Measurements from ENCODE around the gene CYP3A5. TPM values are rescaled to one million over a fixed set of nuclear protein-coding genes. Genes with fewer than 3 reads are reported as not detected.

The CYP3A5 gene
- total RNA-seq, 1 experiment from 2014 or later: not detected

DNA sequence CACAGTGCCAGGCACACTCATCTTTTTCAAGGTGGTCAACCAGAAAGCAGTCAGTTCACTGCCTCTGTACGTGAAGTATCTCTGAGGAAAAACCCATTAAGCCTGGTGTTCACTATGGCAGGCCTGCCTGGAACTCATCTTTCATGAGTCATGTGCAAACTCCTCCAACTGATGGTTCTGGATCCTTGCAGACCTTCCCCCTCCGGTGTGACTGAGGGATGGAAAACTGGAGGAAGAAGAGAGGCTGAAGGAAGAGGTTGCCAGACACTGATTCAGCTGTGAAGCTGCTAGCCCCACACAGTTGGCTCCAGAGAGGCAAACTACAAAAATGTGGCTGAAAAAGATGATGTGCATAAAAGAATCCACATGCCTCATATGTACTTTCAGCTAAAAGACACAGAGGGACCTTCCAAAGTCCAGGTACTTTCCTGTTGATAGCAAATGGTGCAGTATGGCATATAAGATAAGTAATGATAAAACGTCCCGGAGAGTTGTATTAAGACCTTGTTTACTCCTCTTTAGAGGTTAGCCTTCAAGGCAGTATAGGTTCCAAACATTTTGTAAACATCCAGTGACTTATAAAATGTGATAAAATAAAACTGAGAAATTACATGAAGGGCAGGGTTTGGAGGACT is 2.7 kb downstream of the CYP3A5 start:
- H3K27me3 ChIP-seq (ENCODE audit: insufficient read depth, low read length): no peaks in the 10 kb centered on the region
- no CpG with 5 or more reads among the region's 4 CpGs for WGBS (ENCODE audit: extremely low coverage, insufficient read length, low lambda C conversion rate)
- no peak overlapping the region for H4K91ac ChIP-seq (ENCODE audit: insufficient read length, low read depth, low read length)
- TF ChIP-seq, protein P1, sequence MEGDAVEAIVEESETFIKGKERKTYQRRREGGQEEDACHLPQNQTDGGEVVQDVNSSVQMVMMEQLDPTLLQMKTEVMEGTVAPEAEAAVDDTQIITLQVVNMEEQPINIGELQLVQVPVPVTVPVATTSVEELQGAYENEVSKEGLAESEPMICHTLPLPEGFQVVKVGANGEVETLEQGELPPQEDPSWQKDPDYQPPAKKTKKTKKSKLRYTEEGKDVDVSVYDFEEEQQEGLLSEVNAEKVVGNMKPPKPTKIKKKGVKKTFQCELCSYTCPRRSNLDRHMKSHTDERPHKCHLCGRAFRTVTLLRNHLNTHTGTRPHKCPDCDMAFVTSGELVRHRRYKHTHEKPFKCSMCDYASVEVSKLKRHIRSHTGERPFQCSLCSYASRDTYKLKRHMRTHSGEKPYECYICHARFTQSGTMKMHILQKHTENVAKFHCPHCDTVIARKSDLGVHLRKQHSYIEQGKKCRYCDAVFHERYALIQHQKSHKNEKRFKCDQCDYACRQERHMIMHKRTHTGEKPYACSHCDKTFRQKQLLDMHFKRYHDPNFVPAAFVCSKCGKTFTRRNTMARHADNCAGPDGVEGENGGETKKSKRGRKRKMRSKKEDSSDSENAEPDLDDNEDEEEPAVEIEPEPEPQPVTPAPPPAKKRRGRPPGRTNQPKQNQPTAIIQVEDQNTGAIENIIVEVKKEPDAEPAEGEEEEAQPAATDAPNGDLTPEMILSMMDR (conservative IDR thresholded peaks at IDR 0.05): no peak
- H2BK12ac ChIP-seq (ENCODE audit: insufficient read length, low read depth, low read length): no peak overlapping the region
- H3K4me1 ChIP-seq (ENCODE audit: insufficient read depth, low read length): no peaks in the 10 kb centered on the region
- no peak overlapping the region for H3K4ac ChIP-seq (ENCODE audit: low read depth, low read length)
- H3K79me2 ChIP-seq (ENCODE audit: insufficient read depth, low read length): no peaks in the 10 kb centered on the region
- H3K27ac Mint-ChIP-seq: no peak overlapping the region
- no peak overlapping the region for H4K8ac ChIP-seq (replicated peaks; ENCODE audit: insufficient read length, low read depth, low read length)
- DNase-seq: no peak
- no peak overlapping the region for H3T11ph ChIP-seq (ENCODE audit: low read length)
- no peak overlapping the region for H3K27ac ChIP-seq (ENCODE audit: insufficient read length, low read depth, low read length)
- no peak overlapping the region for H2BK5ac ChIP-seq (ENCODE audit: insufficient read length, low read length)
- H3K9me3 Mint-ChIP-seq: peaks cover 0 to 7% of the 10 kb centered on the region in 2 experiments; a peak in 1 of 5 replicates
- H3K18ac ChIP-seq (ENCODE audit: insufficient read length, low read depth, low read length): no peak overlapping the region
- H3K56ac ChIP-seq (ENCODE audit: insufficient read length, low read depth, low read length): no peak overlapping the region
- H3K79me1 ChIP-seq (ENCODE audit: insufficient read depth, low read depth, low read length, poor library complexity, severe bottlenecking): no peaks in the 10 kb centered on the region
- no peak overlapping the region for H3K4me2 ChIP-seq (ENCODE audit: insufficient read depth, insufficient read length, low read length)
- H3K23ac ChIP-seq (ENCODE audit: insufficient read length, low read depth, low read length): no peak overlapping the region
- H4K5ac ChIP-seq (ENCODE audit: insufficient read length, low read depth, low read length): no peak overlapping the region
- no peak overlapping the region for H2AK5ac ChIP-seq (ENCODE audit: insufficient read length, low read length)
- no peak overlapping the region for H2BK15ac ChIP-seq (ENCODE audit: low read depth, low read length)
- H2BK20ac ChIP-seq (ENCODE audit: low read depth, low read length, poor library complexity, severe bottlenecking): no peak overlapping the region
- H3K9ac ChIP-seq (ENCODE audit: extremely low read depth, insufficient read length, low read length): no peak overlapping the region
- H2BK120ac ChIP-seq (ENCODE audit: low read depth, low read length, poor library complexity, severe bottlenecking): no peak overlapping the region
- no peaks in the 10 kb centered on the region for H3K9me3 ChIP-seq (ENCODE audit: control insufficient read depth, low read depth, low read length)
- H3K4me1 Mint-ChIP-seq: peaks cover 17 to 21% of the 10 kb centered on the region in 2 experiments
- H3K14ac ChIP-seq (ENCODE audit: insufficient read depth, low read length): no peak overlapping the region
- no peaks in the 10 kb centered on the region for H4K20me1 ChIP-seq (ENCODE audit: control insufficient read depth, insufficient read depth, insufficient read length)
- no peaks in the 10 kb centered on the region for H3K23me2 ChIP-seq (ENCODE audit: insufficient read length, low read depth, low read length, poor library complexity, severe bottlenecking)
- H2AFZ ChIP-seq (ENCODE audit: low read length): no peak overlapping the region
- peaks cover 3% of the 10 kb centered on the region for H3K27me3 Mint-ChIP-seq (ENCODE audit: low read depth)
- no peak overlapping the region for H3K4me3 Mint-ChIP-seq
- H3K36me3 Mint-ChIP-seq (ENCODE audit: insufficient read depth in 1 of 3, low read depth in 3 of 3): peaks cover 0 to 3% (median under 1%) of the 10 kb centered on the region in 3 experiments; a peak in 2 of 7 replicates
